Measurements from ENCODE around the gene ORC3. TPM values are rescaled to one million over a fixed set of nuclear protein-coding genes. Genes with fewer than 3 reads are reported as not detected.

ORC3 gene
- total RNA-seq, 2 experiments from 2014 or later, result 35.8 to 36.6 TPM

DNA sequence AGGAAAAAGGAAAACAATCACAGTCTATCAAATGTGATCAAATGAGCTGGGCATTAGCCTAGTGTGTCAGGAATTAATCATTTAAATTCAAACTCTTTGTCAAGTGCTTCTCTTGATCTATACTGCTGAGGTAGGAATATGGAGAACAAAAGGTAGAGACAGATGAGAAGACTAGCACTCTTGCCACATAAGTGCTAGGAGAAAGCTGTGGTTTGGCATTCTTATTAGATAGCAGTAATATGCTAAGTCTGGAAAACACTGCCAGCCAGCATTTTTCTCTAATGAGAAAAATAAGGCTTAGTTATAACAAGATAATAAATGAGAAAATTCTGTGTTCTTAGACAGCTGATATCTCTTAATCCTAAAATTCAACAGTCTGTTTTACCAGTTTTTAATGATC lies 38.9 kb downstream of the ORC3 start:
- no peaks in the 10 kb centered on the region for H3K4me1 Mint-ChIP-seq (ENCODE audit: low read depth)
- ATAC-seq, result no peak
- intact Hi-C loops (cut with micrococcal nuclease), result no loop called here
- H3K36me3 Mint-ChIP-seq (ENCODE audit: low read depth), result peaks cover 29% of the 10 kb centered on the region
- no peaks in the 10 kb centered on the region for H3K27me3 Mint-ChIP-seq
- H3K9me3 Mint-ChIP-seq, result no peaks in the 10 kb centered on the region
- CTCF ChIA-PET, result interaction anchor here (1.8 kb wide), 1 partner anchor 13 kb away, joined by 5 read pairs; no protein-coding TSS in a partner anchor
- POLR2A ChIA-PET, result no interaction called here
- H3K4me3 Mint-ChIP-seq, result no peak overlapping the region
- TF ChIP-seq, protein P1, sequence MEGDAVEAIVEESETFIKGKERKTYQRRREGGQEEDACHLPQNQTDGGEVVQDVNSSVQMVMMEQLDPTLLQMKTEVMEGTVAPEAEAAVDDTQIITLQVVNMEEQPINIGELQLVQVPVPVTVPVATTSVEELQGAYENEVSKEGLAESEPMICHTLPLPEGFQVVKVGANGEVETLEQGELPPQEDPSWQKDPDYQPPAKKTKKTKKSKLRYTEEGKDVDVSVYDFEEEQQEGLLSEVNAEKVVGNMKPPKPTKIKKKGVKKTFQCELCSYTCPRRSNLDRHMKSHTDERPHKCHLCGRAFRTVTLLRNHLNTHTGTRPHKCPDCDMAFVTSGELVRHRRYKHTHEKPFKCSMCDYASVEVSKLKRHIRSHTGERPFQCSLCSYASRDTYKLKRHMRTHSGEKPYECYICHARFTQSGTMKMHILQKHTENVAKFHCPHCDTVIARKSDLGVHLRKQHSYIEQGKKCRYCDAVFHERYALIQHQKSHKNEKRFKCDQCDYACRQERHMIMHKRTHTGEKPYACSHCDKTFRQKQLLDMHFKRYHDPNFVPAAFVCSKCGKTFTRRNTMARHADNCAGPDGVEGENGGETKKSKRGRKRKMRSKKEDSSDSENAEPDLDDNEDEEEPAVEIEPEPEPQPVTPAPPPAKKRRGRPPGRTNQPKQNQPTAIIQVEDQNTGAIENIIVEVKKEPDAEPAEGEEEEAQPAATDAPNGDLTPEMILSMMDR (IDR thresholded peaks at IDR 0.05), result no peak
- H3K27ac Mint-ChIP-seq, result no peak overlapping the region
- no peak for DNase-seq

- Mint-ChIP-seq H3K27me3 (no peaks in the 10 kb centered on the region), H3K36me3 (ENCODE audit: low read depth) (peaks cover 18% of the 10 kb centered on the region), H3K27ac (no peak overlapping the region), H3K4me3 (no peak overlapping the region), H3K9me3 (no peaks in the 10 kb centered on the region), H3K4me1 (ENCODE audit: low read depth) (no peaks in the 10 kb centered on the region)
- ChIA-PET CTCF (no interaction called here), POLR2A (interaction anchor here (0.6 kb wide), 1 partner anchor 114 kb away, joined by 4 read pairs; no protein-coding TSS in a partner anchor)
- TF ChIP-seq, protein P1 (IDR thresholded peaks at IDR 0.05), result no peak
- DNase-seq (no peak), ATAC-seq (no peak)
- intact Hi-C loops (cut with micrococcal nuclease), result no loop called here
Measured at GRCh38 chr6:87630746-87631145, 40.8 kb downstream of the ORC3 start.

DNA sequence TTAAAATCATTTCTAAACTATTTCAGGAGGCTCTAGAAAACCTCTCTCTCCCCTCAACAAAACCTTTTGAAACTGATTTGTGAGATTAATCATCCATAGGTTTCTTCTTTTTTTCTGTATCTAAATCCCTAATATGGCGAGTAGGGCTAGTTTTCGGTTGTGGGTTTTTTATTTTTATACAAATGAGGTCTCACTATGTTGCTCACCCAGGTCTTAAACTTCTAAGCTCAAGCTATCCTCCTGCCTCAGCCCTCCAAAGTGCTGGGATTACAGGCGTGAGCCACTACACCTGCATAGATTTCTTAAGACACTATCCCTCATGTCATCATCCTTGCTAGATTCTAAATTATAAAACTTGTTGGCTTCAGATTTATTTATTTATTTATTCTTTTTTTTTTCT lies 43.9 kb downstream of the ORC3 start:
- DNase-seq (no peak), ATAC-seq (no peak)
- H3K9me3 Mint-ChIP-seq, result no peaks in the 10 kb centered on the region
- no peak overlapping the region for H3K4me3 Mint-ChIP-seq
- no peak overlapping the region for H3K27ac Mint-ChIP-seq
- TF ChIP-seq, protein P1 (IDR thresholded peaks at IDR 0.05), result no peak
- CTCF ChIA-PET, result no interaction called here
- POLR2A ChIA-PET, result no interaction called here
- intact Hi-C loops (cut with micrococcal nuclease), result no loop called here
- no peaks in the 10 kb centered on the region for H3K27me3 Mint-ChIP-seq
- H3K36me3 Mint-ChIP-seq (ENCODE audit: low read depth), result peaks cover 26% of the 10 kb centered on the region
- H3K4me1 Mint-ChIP-seq (ENCODE audit: low read depth), result no peaks in the 10 kb centered on the region

- H3K4me1 Mint-ChIP-seq (ENCODE audit: low read depth), result no peaks in the 10 kb centered on the region
- intact Hi-C loops (cut with micrococcal nuclease), result no loop called here
- H3K4me3 Mint-ChIP-seq, result no peak overlapping the region
- ChIA-PET POLR2A (no interaction called here), CTCF (no interaction called here)
- H3K36me3 Mint-ChIP-seq (ENCODE audit: low read depth), result peaks cover 27% of the 10 kb centered on the region
- no peak overlapping the region for H3K27ac Mint-ChIP-seq
- no peak for ATAC-seq
- no peaks in the 10 kb centered on the region for H3K27me3 Mint-ChIP-seq
- DNase-seq, result no peak
- no peaks in the 10 kb centered on the region for H3K9me3 Mint-ChIP-seq
- TF ChIP-seq, protein P1 (IDR thresholded peaks at IDR 0.05), result no peak
Measured at GRCh38 chr6:87636315-87636714, 46.4 kb downstream of the ORC3 start.

- Mint-ChIP-seq H3K36me3 (ENCODE audit: low read depth) (peaks cover 30% of the 10 kb centered on the region), H3K4me3 (no peak overlapping the region), H3K9me3 (no peaks in the 10 kb centered on the region), H3K27me3 (no peaks in the 10 kb centered on the region), H3K4me1 (ENCODE audit: low read depth) (no peaks in the 10 kb centered on the region), H3K27ac (no peak overlapping the region)
- DNase-seq, result no peak
- CTCF ChIA-PET, result no interaction called here
- TF ChIP-seq, protein P1 (IDR thresholded peaks at IDR 0.05), result no peak
- ATAC-seq, result no peak
- intact Hi-C loops (cut with micrococcal nuclease), result no loop called here
- POLR2A ChIA-PET, result no interaction called here
Measured at GRCh38 chr6:87637106-87637505, 47.2 kb downstream of the ORC3 start.
